Stimulated activated naive B cell treated with anti-CD40 and anti-IgM and Interleukin-4, amounts not matched to agents 10 μg/mL and 1 μg/mL and 100 μg/mL, for 72 hours (primary cell): ENCODE data around the gene LIN7A.
A peak's percentile ranks its signal among the peaks of the same experiment; 100 is the strongest.
"Not testable (repeated sequence)": the region's sequence is repeated elsewhere in the genome, so short reads cannot be mapped to it uniquely, and the experiment has no call there.

Experiments used
- ATAC-seq, 2 donors: fragments of 150-1000 bp; cut with Tn5 transposase; replicated peaks; 2 replicates each; pipeline ENCODE4 v1.10.0; 2021; ENCODE audit warnings: moderate library complexity in 1 of 2
- DNase-seq: peaks from one replicate; pipeline ENCODE4 v3.0.0; 2021
- H3K27ac Mint-ChIP-seq: one replicate; pipeline ENCODE4 v1.8.0; 2022; ENCODE audit warnings: mild to moderate bottlenecking, mixed read lengths
- H3K27me3 Mint-ChIP-seq, 2 donors: one replicate each; pipeline ENCODE4 v1.8.0; 2022; ENCODE audit warnings: mixed read lengths in 2 of 2
- H3K36me3 Mint-ChIP-seq, 2 donors: one replicate each; pipeline ENCODE4 v1.8.0; 2022; ENCODE audit warnings: mixed read lengths in 2 of 2, mild to moderate bottlenecking in 1 of 2
- H3K4me1 Mint-ChIP-seq, 2 donors: one replicate each; pipeline ENCODE4 v1.8.0; 2022; ENCODE audit warnings: mixed read lengths in 2 of 2, mild to moderate bottlenecking in 1 of 2
- H3K4me3 Mint-ChIP-seq, 2 donors: one replicate each; pipeline ENCODE4 v1.8.0; 2022; ENCODE audit warnings: mild to moderate bottlenecking in 2 of 2, mixed read lengths in 2 of 2, moderate library complexity in 1 of 2
- H3K9me3 Mint-ChIP-seq, 2 donors: one replicate each; pipeline ENCODE4 v1.8.0; 2022; ENCODE audit warnings: mixed read lengths in 2 of 2, mild to moderate bottlenecking in 1 of 2

LIN7A gene

GRCh38 chr12:80794551-80794950, 143.2 kb downstream of the LIN7A start:
- H3K9me3 Mint-ChIP-seq = no peaks in the 10 kb centered on the region
- no peak overlapping the region for H3K27ac Mint-ChIP-seq
- DNase-seq = no peak
- H3K4me1 Mint-ChIP-seq = no peaks in the 10 kb centered on the region
- ATAC-seq = no peak
- H3K27me3 Mint-ChIP-seq = no peaks in the 10 kb centered on the region
- H3K4me3 Mint-ChIP-seq = no peak overlapping the region
- no peaks in the 10 kb centered on the region for H3K36me3 Mint-ChIP-seq

- Mint-ChIP-seq H3K27ac (no peak overlapping the region), H3K4me1 (no peaks in the 10 kb centered on the region), H3K9me3 (no peaks in the 10 kb centered on the region), H3K4me3 (no peak overlapping the region), H3K27me3 (no peaks in the 10 kb centered on the region), H3K36me3 (no peaks in the 10 kb centered on the region)
- DNase-seq (no peak), ATAC-seq (no peak)
These were observed 144.9 kb downstream of the LIN7A start for GRCh38 chr12:80792861-80793260.

- Mint-ChIP-seq H3K27me3 (no peaks in the 10 kb centered on the region), H3K4me3 (no peak overlapping the region), H3K9me3 (peaks cover 0 to 3% of the 10 kb centered on the region in 2 donors), H3K36me3 (no peaks in the 10 kb centered on the region), H3K27ac (no peak overlapping the region), H3K4me1 (no peaks in the 10 kb centered on the region)
- ATAC-seq = no peak
- DNase-seq = no peak
These were observed 145.9 kb downstream of the LIN7A start for GRCh38 chr12:80791863-80792262.

GRCh38 chr12:80788407-80788806, 149.3 kb downstream of the LIN7A start:
- H3K36me3 Mint-ChIP-seq, H3K4me3 Mint-ChIP-seq, H3K27ac Mint-ChIP-seq, H3K9me3 Mint-ChIP-seq, ATAC-seq, DNase-seq, H3K27me3 Mint-ChIP-seq, H3K4me1 Mint-ChIP-seq: not testable (repeated sequence)

- H3K27me3 Mint-ChIP-seq, H3K27ac Mint-ChIP-seq, H3K36me3 Mint-ChIP-seq, ATAC-seq, DNase-seq, H3K4me1 Mint-ChIP-seq, H3K4me3 Mint-ChIP-seq: not testable (repeated sequence)
- peaks cover 5 to 14% of the 10 kb centered on the region in 2 donors for H3K9me3 Mint-ChIP-seq
These were observed 154.7 kb downstream of the LIN7A start for GRCh38 chr12:80782963-80783470.

GRCh38 chr12:80781313-80781712, 156.4 kb downstream of the LIN7A start:
- peaks cover 0 to 4% of the 10 kb centered on the region in 2 donors for H3K4me1 Mint-ChIP-seq
- no peaks in the 10 kb centered on the region for H3K27me3 Mint-ChIP-seq
- ATAC-seq = no peak
- H3K27ac Mint-ChIP-seq = no peak overlapping the region
- DNase-seq = no peak
- H3K9me3 Mint-ChIP-seq = peaks cover 10 to 14% of the 10 kb centered on the region in 2 donors
- no peak overlapping the region for H3K4me3 Mint-ChIP-seq
- H3K36me3 Mint-ChIP-seq = no peaks in the 10 kb centered on the region

GRCh38 chr12:80780746-80781145, 157.0 kb downstream of the LIN7A start:
- no peak for ATAC-seq
- H3K27me3 Mint-ChIP-seq = no peaks in the 10 kb centered on the region
- H3K36me3 Mint-ChIP-seq = no peaks in the 10 kb centered on the region
- H3K27ac Mint-ChIP-seq = no peak overlapping the region
- DNase-seq = no peak
- H3K4me3 Mint-ChIP-seq = no peak overlapping the region
- H3K4me1 Mint-ChIP-seq = peaks cover 0 to 4% of the 10 kb centered on the region in 2 donors
- peaks cover 10 to 14% of the 10 kb centered on the region in 2 donors for H3K9me3 Mint-ChIP-seq

- Mint-ChIP-seq H3K4me3 (no peak overlapping the region), H3K27me3 (no peaks in the 10 kb centered on the region), H3K9me3 (peaks cover 8 to 10% of the 10 kb centered on the region in 2 donors), H3K4me1 (peaks cover 0 to 4% of the 10 kb centered on the region in 2 donors), H3K27ac (no peak overlapping the region), H3K36me3 (no peaks in the 10 kb centered on the region)
- DNase-seq (peak; percentile 59), ATAC-seq (peak; percentile 87 to 92)
These were observed 159.7 kb downstream of the LIN7A start for GRCh38 chr12:80778005-80778541.

GRCh38 chr12:80777587-80777986, 160.1 kb downstream of the LIN7A start:
- Mint-ChIP-seq H3K36me3 (no peaks in the 10 kb centered on the region), H3K4me1 (peaks cover 0 to 4% of the 10 kb centered on the region in 2 donors), H3K27ac (peak overlapping the region; percentile 70), H3K27me3 (no peaks in the 10 kb centered on the region), H3K9me3 (peaks cover 5% of the 10 kb centered on the region in 2 donors), H3K4me3 (no peak overlapping the region)
- no peak for DNase-seq
- ATAC-seq = peak; percentile 5 to 11

GRCh38 chr12:80776706-80777105, 161.0 kb downstream of the LIN7A start:
- DNase-seq = no peak
- Mint-ChIP-seq H3K27ac (no peak overlapping the region), H3K4me1 (peaks cover 0 to 4% of the 10 kb centered on the region in 2 donors), H3K4me3 (no peak overlapping the region), H3K36me3 (no peaks in the 10 kb centered on the region), H3K27me3 (no peaks in the 10 kb centered on the region), H3K9me3 (peaks cover 5 to 7% of the 10 kb centered on the region in 2 donors)
- ATAC-seq = no peak

- Mint-ChIP-seq H3K27me3 (no peaks in the 10 kb centered on the region), H3K36me3 (no peaks in the 10 kb centered on the region), H3K4me1 (no peaks in the 10 kb centered on the region), H3K4me3 (no peak overlapping the region), H3K9me3 (peaks cover 0 to 3% of the 10 kb centered on the region in 2 donors), H3K27ac (no peak overlapping the region)
- ATAC-seq = no peak
- DNase-seq = no peak
These were observed 166.8 kb downstream of the LIN7A start for GRCh38 chr12:80770958-80771357.

- no peaks in the 10 kb centered on the region for H3K27me3 Mint-ChIP-seq
- peaks cover 0 to 3% of the 10 kb centered on the region in 2 donors for H3K9me3 Mint-ChIP-seq
- DNase-seq = no peak
- no peak overlapping the region for H3K4me3 Mint-ChIP-seq
- ATAC-seq = no peak
- no peak overlapping the region for H3K27ac Mint-ChIP-seq
- H3K4me1 Mint-ChIP-seq = no peaks in the 10 kb centered on the region
- H3K36me3 Mint-ChIP-seq = no peaks in the 10 kb centered on the region
These were observed 168.1 kb downstream of the LIN7A start for GRCh38 chr12:80769553-80770140.

- no peak overlapping the region for H3K27ac Mint-ChIP-seq
- H3K36me3 Mint-ChIP-seq = no peaks in the 10 kb centered on the region
- H3K4me1 Mint-ChIP-seq = no peaks in the 10 kb centered on the region
- DNase-seq (no peak), ATAC-seq (no peak)
- H3K4me3 Mint-ChIP-seq = no peak overlapping the region
- no peaks in the 10 kb centered on the region for H3K27me3 Mint-ChIP-seq
- H3K9me3 Mint-ChIP-seq = peaks cover 0 to 3% of the 10 kb centered on the region in 2 donors
These were observed 170.8 kb downstream of the LIN7A start for GRCh38 chr12:80766897-80767296.

- H3K27ac Mint-ChIP-seq = no peak overlapping the region
- no peak overlapping the region for H3K4me3 Mint-ChIP-seq
- no peaks in the 10 kb centered on the region for H3K36me3 Mint-ChIP-seq
- H3K4me1 Mint-ChIP-seq = no peaks in the 10 kb centered on the region
- ATAC-seq = no peak
- H3K27me3 Mint-ChIP-seq = no peaks in the 10 kb centered on the region
- DNase-seq = no peak
- H3K9me3 Mint-ChIP-seq = no peaks in the 10 kb centered on the region
These were observed 171.5 kb downstream of the LIN7A start for GRCh38 chr12:80766210-80766609.

- no peak overlapping the region for H3K4me3 Mint-ChIP-seq
- no peak for ATAC-seq
These were observed 173.9 kb downstream of the LIN7A start for GRCh38 chr12:80763874-80764273.

More at GRCh38 chr12:80763874-80764273, 173.9 kb downstream of the LIN7A start:
- Mint-ChIP-seq H3K4me1 (no peaks in the 10 kb centered on the region), H3K36me3 (no peaks in the 10 kb centered on the region), H3K27me3 (no peaks in the 10 kb centered on the region), H3K27ac (no peak overlapping the region), H3K9me3 (no peaks in the 10 kb centered on the region)
- no peak for DNase-seq
